Medulla oblongata (tissue), 1 donor: Measurements from ENCODE around the gene GARIN6.
"Not testable (repeated sequence)": the region's sequence is repeated elsewhere in the genome, so short reads cannot be mapped to it uniquely, and the experiment has no call there.

ENCODE experiments used
- DNase-seq: peaks from one replicate; pipeline ENCODE4 v3.0.0-alpha.2; 2015; ENCODE audit errors: extremely low spot score

GARIN6 gene

GRCh38 chr12:99647453-99647852 is at the start of gene GARIN6:
GARIN6 (plus strand) TSS chr12:99647753; CDS start chr12:99648175, 422 bp downstream.
- no peak for DNase-seq

DNA sequence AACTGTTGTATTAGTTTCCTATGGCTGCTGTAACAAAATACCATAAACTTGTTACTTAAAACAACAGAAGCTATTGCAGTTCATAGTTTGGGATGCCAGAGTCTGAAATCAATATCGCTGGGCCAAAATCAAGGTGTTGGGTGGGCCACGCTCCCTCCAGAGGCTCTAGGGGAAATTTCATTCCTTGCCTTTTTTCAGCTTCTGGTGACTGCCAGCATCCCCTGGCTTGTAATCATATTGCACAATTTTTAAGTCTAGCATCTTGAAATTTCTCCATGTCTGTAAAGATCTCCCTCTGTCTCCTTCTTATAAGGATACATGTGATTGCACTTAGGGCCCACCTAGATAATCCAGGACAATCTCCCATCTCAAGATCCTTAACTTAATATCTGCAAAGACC is 48.8 kb upstream of the GARIN6 start:
- no peak for DNase-seq

DNA sequence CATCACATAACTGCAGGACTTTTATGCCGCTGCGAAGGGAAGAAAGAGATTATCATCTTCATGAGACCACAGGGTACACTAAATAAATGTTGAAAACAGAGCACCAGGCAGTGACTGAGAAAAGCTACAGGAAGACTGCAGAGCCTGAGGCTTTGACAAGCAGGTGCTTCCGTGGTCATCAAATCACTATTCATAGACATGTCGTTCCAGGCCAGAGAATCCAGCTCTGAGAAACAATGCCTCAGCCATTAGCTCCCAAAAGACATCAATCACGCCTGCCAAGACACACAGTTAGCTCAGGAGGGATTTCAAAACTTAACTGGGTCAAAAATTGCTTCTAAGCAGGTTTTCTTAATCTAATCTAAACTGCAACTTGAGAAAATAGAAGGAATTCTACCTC is 47.2 kb upstream of the GARIN6 start:
- DNase-seq = no peak

DNA sequence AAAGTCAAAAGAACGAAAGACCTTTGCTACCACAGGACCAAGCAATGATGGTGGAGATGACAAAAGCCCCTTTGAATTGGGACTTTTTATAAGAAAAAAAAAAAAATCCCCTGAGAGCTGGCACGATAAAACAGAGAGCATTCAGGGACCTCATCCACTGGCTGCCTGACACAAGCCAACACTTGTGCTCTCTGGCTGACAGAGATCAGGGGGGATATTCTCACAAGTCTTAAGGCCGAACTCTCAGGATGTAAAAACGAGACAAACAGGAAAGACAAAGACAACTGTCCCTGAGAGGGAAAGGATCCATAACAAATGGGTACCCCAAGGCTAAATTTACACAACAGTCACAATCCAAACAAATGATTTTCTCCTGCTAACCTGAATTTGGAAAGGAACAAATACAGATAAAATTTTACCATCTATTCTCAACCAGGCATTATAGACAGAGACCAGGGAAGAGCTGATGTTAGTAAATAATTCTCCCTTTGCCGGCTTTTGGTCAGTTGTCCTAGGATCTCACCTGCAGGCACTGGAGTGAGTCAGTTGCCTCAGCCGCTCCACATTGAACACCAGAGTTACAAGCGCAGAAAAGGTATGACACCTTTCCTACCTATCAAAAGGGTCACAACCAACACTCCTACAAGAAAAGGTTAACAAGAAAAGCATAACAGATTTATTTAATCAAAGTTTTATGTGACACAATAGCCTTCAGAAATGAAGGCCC is 37.9 kb upstream of the GARIN6 start:
- DNase-seq = peak; percentile 9

GRCh38 chr12:99611117-99611516 is 36.4 kb upstream of the GARIN6 start:
- DNase-seq = no peak

- no peak for DNase-seq
Measured at GRCh38 chr12:99611599-99611998, 36.0 kb upstream of the GARIN6 start.

DNA sequence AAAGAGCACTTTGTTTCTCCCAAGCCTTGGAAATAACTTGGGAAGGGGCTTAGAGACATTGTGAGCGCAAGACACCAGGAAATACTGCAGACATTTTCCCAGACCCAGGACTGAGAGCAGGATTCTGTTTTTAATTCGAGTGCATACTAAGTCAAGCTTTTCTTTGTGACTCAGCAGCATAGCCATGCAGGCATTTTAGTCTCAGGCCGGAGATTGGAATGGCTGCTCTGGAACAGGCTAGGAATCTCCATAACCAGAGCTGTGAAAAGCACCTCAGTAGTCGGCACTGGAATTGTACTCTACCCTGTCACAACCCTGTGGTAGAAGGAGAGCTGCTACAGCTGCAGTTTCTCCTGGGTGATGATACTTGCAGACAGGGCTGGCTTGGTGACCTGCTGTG is 28.9 kb upstream of the GARIN6 start:
- no peak for DNase-seq

- peak; percentile 25 for DNase-seq
Measured at GRCh38 chr12:99619389-99620158, 28.0 kb upstream of the GARIN6 start.

GRCh38 chr12:99620159-99620479 is 27.4 kb upstream of the GARIN6 start:
- DNase-seq = no peak

DNA sequence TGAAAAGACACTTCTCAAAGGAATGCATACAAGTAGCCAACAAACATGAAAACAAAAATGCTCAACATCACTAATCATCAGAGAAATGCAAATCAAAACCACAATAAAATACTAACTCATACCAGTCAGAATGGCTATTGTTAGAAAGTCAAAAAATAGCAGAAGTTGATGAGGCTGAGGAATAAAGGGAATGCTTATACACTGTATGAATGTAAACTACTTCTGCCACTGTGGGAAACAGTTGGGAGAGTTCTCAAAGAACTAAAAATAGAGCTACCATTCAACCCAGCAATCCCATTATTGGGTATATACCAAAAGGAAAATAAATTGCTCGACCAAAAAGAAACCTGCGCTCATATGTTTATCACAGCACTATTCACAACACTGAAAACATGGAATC is 23.0 kb upstream of the GARIN6 start:
- not testable (repeated sequence) for DNase-seq

DNA sequence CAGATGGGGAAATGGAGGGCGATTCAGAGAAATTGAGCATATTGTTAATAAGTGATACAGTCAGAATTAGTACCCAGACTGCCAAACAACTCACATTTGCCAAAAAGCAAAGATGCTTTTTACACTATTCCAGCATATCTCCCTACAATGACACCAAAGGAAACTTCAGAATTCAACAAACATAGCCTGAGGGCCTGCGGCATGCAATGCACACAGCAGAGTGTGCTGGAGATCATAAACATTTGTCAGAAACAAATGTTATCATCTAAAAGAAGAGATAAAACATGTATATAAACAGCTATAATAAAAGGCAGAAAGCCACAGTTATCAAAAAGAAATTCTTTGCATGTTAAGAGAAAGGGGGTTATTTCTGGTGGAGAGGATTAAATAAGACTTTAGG is 20.1 kb upstream of the GARIN6 start:
- DNase-seq = no peak

GRCh38 chr12:99644629-99645028 is 2.9 kb upstream of the GARIN6 start:
- DNase-seq = no peak

DNA sequence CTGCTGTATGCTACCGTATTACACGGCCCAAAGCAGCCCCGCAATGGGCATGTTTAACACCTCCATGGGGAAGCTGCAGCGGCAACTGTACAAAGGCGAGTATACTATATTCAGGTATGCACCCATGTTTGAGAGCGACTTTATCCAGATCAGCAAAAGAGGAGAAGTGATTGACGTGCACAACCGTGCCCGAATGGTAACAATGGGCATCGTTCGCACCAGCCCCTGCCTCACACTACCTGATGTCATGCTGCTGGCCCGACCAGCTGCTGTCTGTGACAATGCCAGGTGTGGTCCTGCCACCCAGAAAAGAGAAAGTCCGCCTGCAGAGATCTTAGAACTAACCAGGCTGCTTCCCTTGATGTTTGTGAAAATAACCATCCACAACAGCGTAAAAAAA is 630 bp downstream of the GARIN6 start:
- no peak for DNase-seq

DNA sequence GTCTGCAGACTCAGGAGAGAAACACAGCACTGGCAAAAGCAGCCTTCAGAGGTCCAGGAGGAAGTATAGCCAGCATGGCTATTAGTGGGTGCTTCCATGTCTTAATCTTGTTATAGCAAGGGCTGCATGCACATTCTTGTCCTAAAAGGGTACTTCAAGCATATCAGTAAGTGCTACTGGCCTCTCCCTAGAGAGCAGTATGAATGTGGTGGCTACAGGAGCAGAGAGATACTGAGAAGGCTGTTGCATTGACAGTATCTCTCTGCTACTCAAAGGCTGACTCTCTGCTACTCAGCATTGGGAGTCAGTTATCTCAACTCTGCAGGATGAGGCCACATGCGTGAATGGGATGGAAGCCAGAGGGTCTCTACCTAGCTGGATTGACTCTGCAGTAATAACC is 2.0 kb downstream of the GARIN6 start:
- no peak for DNase-seq

GRCh38 chr12:99658671-99659349 is 11.3 kb downstream of the GARIN6 start:
- no peak for DNase-seq

GRCh38 chr12:99670635-99671034 is 23.1 kb downstream of the GARIN6 start:
- DNase-seq = no peak

- no peak for DNase-seq
Measured at GRCh38 chr12:99680276-99680675, 32.7 kb downstream of the GARIN6 start.

DNA sequence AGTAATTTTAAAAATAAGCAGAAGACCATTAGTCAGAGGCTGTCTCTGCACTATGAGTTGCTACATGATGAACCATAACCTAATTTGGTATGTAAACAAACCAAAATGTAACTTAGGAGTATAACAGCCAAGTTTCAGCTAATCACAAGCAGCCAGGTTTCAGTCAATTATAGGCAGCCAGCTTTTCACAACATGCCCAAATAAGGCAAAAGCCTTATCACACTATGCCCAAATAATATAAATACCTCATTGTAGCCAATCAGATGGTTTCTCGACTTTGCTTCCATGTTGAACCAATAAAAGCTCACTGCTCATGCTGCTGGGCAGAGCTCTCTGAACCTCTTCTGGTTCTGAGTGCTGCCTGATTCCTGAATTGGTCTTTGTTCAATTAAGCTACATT is 38.6 kb downstream of the GARIN6 start:
- no peak for DNase-seq

- DNase-seq = no peak
Measured at GRCh38 chr12:99695050-99695449, 47.5 kb downstream of the GARIN6 start.
